Thyroid gland (tissue), 4 donors: ENCODE data around the gene IFITM1.

ENCODE experiments used
- CTCF ChIP-seq, 6 experiments: fragments of 200-600 bp in 3 of 6; fragments of 450-650 bp in 3 of 6; sonication (generic) in 3 of 6; IDR thresholded peaks; one replicate each; pipeline ENCODE4 v1.5.1; 2016 to 2019; ENCODE audit warnings: antibody characterized with exemption in 6 of 6, mild to moderate bottlenecking in 2 of 6, inconsistent platforms in 1 of 6, moderate library complexity in 1 of 6
- POLR2A ChIP-seq, 2 donors: fragments of 450-650 bp; IDR thresholded peaks; one replicate each; pipeline ENCODE4 v1.6.1; 2017; ENCODE audit warnings: antibody characterized with exemption in 2 of 2, mild to moderate bottlenecking in 2 of 2, moderate library complexity in 1 of 2

- TF ChIP-seq CTCF (IDR thresholded peaks at IDR 0.05) (no peak), POLR2A (IDR thresholded peaks at IDR 0.05) (no peak)
Observed at GRCh38 chr11:295351-296170, 18.3 kb upstream of the IFITM1 start.
